HFFc6 (cell line): Measurements from ENCODE around the gene ST6GALNAC6. TPM values are rescaled to one million over a fixed set of nuclear protein-coding genes. Genes with fewer than 3 reads are reported as not detected.

Source experiments
- DNase-seq: peaks from one replicate; pipeline ENCODE4 v3.0.0-alpha.2; 2018
- H3K27ac Mint-ChIP-seq: 2 replicates; pipeline ENCODE4 v1.8.0; 2020; ENCODE audit warnings: mild to moderate bottlenecking, mixed read lengths
- H3K27me3 Mint-ChIP-seq: 2 replicates; pipeline ENCODE4 v1.8.0; 2021; ENCODE audit warnings: mild to moderate bottlenecking, moderate library complexity, mixed read lengths; ENCODE audit not compliant: insufficient read depth
- H3K36me3 Mint-ChIP-seq: 2 replicates; pipeline ENCODE4 v1.8.0; 2021; ENCODE audit warnings: low read depth, mixed read lengths
- H3K4me1 Mint-ChIP-seq: 2 replicates; pipeline ENCODE4 v1.8.0; 2020; ENCODE audit warnings: low read depth, mixed read lengths
- H3K4me3 Mint-ChIP-seq: 2 replicates; pipeline ENCODE4 v1.8.0; 2020; ENCODE audit warnings: mild to moderate bottlenecking, moderate library complexity, mixed read lengths
- H3K9me3 Mint-ChIP-seq: 2 replicates; pipeline ENCODE4 v1.8.0; 2020; ENCODE audit warnings: mild to moderate bottlenecking, mixed read lengths
- CTCF ChIP-seq: fragments of 200-600 bp; sonication (generic); IDR thresholded peaks from 2 replicates; pipeline ENCODE4 v1.5.0; 2021; ENCODE audit warnings: antibody characterized with exemption, mild to moderate bottlenecking
- total RNA-seq, 6 experiments: library from RNA; stranded (reverse); fragmentation: NEBNext Ultra II Directional; extraction: Animal tissue kit (Norgen Biotek cat#: 25700); gene quantifications; 2 replicates in 1 of 6; 3 replicates in 5 of 6; pipeline ENCODE4 v1.2.3, GENCODE V29; 2021

Gene ST6GALNAC6
- total RNA-seq, 6 experiments from 2014 or later, result 29.3 to 40.6 (median 34.2) TPM

GRCh38 chr9:127937056-127937387 is 37.6 kb upstream of the ST6GALNAC6 start:
- TF ChIP-seq CTCF, result no peak
- no peaks in the 10 kb centered on the region for H3K9me3 Mint-ChIP-seq
- peak overlapping the region; percentile 94 for H3K4me3 Mint-ChIP-seq
- peak overlapping the region; percentile 82 for H3K27ac Mint-ChIP-seq
- H3K36me3 Mint-ChIP-seq, result peaks cover 15% of the 10 kb centered on the region
- peaks cover 6% of the 10 kb centered on the region for H3K27me3 Mint-ChIP-seq
- peaks cover 42% of the 10 kb centered on the region for H3K4me1 Mint-ChIP-seq
- DNase-seq, result no peak

GRCh38 chr9:127936347-127936852 is 37.0 kb upstream of the ST6GALNAC6 start:
- H3K27me3 Mint-ChIP-seq, result peaks cover 6% of the 10 kb centered on the region
- peak overlapping the region; percentile 82 for H3K27ac Mint-ChIP-seq
- H3K9me3 Mint-ChIP-seq, result no peaks in the 10 kb centered on the region
- TF ChIP-seq CTCF, result no peak
- H3K4me3 Mint-ChIP-seq, result peak overlapping the region; percentile 94
- DNase-seq, result no peak
- peaks cover 15% of the 10 kb centered on the region for H3K36me3 Mint-ChIP-seq
- H3K4me1 Mint-ChIP-seq, result peaks cover 47% of the 10 kb centered on the region

- Mint-ChIP-seq H3K27ac (peak overlapping the region; percentile 66), H3K4me3 (peak overlapping the region; percentile 94), H3K9me3 (no peaks in the 10 kb centered on the region), H3K4me1 (peaks cover 53% of the 10 kb centered on the region), H3K27me3 (peaks cover 6% of the 10 kb centered on the region), H3K36me3 (peaks cover 15% of the 10 kb centered on the region)
- no peak for TF ChIP-seq CTCF
- peak; percentile 25 for DNase-seq
These were observed 36.4 kb upstream of the ST6GALNAC6 start for GRCh38 chr9:127935765-127936221.

- Mint-ChIP-seq H3K36me3 (peaks cover 15% of the 10 kb centered on the region), H3K27me3 (peaks cover 6% of the 10 kb centered on the region), H3K4me3 (0 out of 2 replicates have a peak overlapping the region, but pooled peaks have one; percentile 37), H3K9me3 (no peaks in the 10 kb centered on the region), H3K4me1 (peaks cover 57% of the 10 kb centered on the region), H3K27ac (peak overlapping the region; percentile 75)
- no peak for DNase-seq
- no peak for TF ChIP-seq CTCF
These were observed 35.6 kb upstream of the ST6GALNAC6 start for GRCh38 chr9:127934986-127935385.

- no peak for DNase-seq
- no peaks in the 10 kb centered on the region for H3K9me3 Mint-ChIP-seq
- no peak overlapping the region; the same call in 1 of the 2 replicates for H3K27ac Mint-ChIP-seq
- peak; percentile 35; the same call in 1 of the 2 replicates for TF ChIP-seq CTCF
- H3K27me3 Mint-ChIP-seq, result peaks cover 8% of the 10 kb centered on the region
- H3K4me3 Mint-ChIP-seq, result no peak overlapping the region
- peaks cover 63% of the 10 kb centered on the region for H3K4me1 Mint-ChIP-seq
- H3K36me3 Mint-ChIP-seq, result peaks cover 15% of the 10 kb centered on the region
These were observed 34.8 kb upstream of the ST6GALNAC6 start for GRCh38 chr9:127934248-127934647.
